Retinal pigment epithelial cell (primary cell): ENCODE measurements around the gene TBC1D25.
"Not testable (repeated sequence)": the region's sequence is repeated elsewhere in the genome, so short reads cannot be mapped to it uniquely, and the experiment has no call there.

Experiments
- DNase-seq: peaks from one replicate; pipeline ENCODE4 v3.0.0-alpha.2; 2010; ENCODE audit warnings: low read depth
- H3K4me3 ChIP-seq: 2 replicates; pipeline ENCODE4 v1.5.1; 2011; ENCODE audit warnings: mild to moderate bottlenecking, low read length, control low read depth, moderate library complexity
- TF ChIP-seq, protein P1 (sequence below): conservative IDR thresholded peaks from 2 replicates; pipeline ENCODE4 v1.5.1; 2011; ENCODE audit warnings: low read depth, low read length, control low read depth, inconsistent platforms

The TBC1D25 gene

GRCh38 chrX:48540028-48540375, 488 bp downstream of the TBC1D25 start:
- TF ChIP-seq, protein P1, sequence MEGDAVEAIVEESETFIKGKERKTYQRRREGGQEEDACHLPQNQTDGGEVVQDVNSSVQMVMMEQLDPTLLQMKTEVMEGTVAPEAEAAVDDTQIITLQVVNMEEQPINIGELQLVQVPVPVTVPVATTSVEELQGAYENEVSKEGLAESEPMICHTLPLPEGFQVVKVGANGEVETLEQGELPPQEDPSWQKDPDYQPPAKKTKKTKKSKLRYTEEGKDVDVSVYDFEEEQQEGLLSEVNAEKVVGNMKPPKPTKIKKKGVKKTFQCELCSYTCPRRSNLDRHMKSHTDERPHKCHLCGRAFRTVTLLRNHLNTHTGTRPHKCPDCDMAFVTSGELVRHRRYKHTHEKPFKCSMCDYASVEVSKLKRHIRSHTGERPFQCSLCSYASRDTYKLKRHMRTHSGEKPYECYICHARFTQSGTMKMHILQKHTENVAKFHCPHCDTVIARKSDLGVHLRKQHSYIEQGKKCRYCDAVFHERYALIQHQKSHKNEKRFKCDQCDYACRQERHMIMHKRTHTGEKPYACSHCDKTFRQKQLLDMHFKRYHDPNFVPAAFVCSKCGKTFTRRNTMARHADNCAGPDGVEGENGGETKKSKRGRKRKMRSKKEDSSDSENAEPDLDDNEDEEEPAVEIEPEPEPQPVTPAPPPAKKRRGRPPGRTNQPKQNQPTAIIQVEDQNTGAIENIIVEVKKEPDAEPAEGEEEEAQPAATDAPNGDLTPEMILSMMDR = no peak
- H3K4me3 ChIP-seq = peak overlapping the region; percentile 64
- no peak for DNase-seq

GRCh38 chrX:48540480-48540879, 966 bp downstream of the TBC1D25 start:
- H3K4me3 ChIP-seq = peak overlapping the region; percentile 64
- DNase-seq = no peak
- TF ChIP-seq, protein P1 = no peak

DNA sequence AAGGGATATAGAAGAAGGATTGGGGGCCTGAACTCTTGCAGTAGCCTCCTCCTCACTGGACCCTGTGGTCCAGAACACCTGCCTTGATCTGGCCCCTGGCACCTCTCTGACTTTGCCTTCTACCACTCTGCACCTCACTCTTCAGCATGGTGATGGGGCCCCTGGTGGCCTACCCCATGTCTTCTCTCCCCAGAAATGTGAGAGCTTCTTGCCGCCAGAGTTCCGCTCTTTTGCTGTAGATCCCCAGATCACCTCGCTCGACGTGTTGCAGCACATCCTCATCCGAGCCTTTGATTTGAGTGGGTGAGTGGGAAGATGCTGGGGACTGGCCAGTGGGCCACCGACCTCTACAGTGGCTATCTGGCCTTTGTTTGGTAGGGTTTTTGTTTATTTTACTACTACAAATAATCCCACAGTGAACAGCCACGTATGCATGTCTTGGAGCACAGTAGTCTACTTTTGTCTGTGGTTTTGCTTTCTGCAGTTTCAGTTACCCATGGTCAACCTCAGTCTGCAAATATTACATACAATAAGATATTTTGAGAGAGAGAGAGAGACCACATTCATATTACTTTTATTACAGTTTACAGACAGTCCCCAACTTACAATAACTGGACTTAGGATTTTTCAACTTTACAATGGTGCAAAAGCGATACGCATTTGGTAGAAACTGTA, 1.8 kb downstream of the TBC1D25 start:
- TF ChIP-seq, protein P1 = no peak
- DNase-seq = no peak
- H3K4me3 ChIP-seq = no peak overlapping the region

DNA sequence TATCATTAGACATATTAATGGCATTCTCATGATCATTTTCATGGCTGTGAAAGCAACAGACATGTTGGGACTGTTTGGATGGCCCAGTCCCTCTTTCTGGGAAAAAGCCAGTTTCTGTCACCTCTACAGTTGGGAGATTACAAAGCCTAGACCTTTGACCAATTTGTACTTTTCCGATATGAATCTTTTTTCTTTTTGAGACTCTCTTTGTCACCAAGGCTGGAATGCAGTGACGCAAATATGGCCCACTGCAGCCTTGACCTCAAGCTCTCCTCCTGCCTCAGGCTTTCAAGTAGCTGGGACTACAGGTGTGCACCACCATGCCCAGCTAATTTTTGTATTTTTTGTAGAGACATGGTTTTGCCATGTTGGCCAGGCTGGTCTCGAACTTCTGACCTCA, 9.4 kb downstream of the TBC1D25 start:
- no peak overlapping the region for H3K4me3 ChIP-seq
- TF ChIP-seq, protein P1 = no peak
- DNase-seq = no peak

DNA sequence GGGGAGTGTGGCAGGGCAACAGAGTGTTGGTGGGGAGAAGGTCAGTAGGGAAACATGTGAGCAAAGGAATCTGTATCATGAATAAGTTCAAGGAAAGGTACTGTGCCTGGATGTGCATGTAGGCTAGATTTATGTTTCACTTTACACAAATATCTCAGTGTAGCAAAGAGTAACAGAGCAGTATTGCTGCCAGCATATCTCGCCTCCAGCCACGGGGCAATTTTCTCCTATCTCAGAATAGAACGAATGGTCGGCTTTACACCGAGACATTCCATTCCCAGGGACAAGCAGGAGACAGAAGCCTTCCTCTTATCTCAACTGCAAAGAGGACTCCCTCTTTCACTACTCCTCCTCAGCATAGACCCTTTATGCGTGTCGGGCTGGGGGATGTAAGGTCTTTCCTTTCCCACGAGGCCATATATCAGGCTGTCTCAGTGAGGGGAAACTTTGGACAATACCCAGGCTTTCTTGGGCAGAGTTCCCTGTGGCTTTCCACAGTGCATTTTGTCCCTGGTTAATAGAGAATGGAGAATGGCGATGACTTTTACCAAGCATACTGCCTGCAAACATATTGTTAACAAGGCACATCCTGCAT, 16.3 kb downstream of the TBC1D25 start:
- not testable (repeated sequence) for DNase-seq, H3K4me3 ChIP-seq

- DNase-seq = no peak
- TF ChIP-seq, protein P1 = no peak
- H3K4me3 ChIP-seq = no peak overlapping the region
These were observed 18.8 kb downstream of the TBC1D25 start for GRCh38 chrX:48558271-48558670.

DNA sequence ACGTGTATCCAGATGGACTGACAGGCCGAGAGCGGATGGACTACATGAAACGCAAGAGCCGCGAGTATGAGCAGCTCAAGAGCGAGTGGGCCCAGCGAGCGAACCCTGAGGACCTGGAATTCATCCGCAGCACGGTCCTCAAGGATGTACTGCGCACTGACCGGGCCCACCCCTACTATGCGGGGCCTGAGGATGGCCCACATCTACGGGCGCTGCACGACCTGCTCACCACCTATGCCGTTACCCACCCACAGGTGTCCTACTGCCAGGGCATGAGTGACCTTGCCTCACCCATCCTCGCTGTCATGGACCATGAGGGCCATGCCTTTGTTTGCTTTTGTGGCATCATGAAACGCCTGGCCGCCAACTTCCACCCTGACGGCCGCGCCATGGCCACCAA, 20.1 kb downstream of the TBC1D25 start:
- TF ChIP-seq, protein P1 = no peak
- DNase-seq = no peak
- H3K4me3 ChIP-seq = no peak overlapping the region
